Loucy (cell line): ENCODE data around the gene ERG28.

ENCODE experiments used
- EZH2phosphoT487 ChIP-seq: fragments of 200-600 bp; IDR thresholded peaks from 2 replicates; pipeline ENCODE4 v1.6.1; 2018; ENCODE audit warnings: antibody characterized with exemption, mild to moderate bottlenecking, moderate library complexity, borderline replicate concordance
- TF ChIP-seq, protein P1 (sequence below): fragments of 200-600 bp; sonication (generic); conservative IDR thresholded peaks from 2 replicates; pipeline ENCODE4 v1.5.1; 2014; ENCODE audit warnings: mild to moderate bottlenecking, antibody characterized with exemption, low read length

DNA sequence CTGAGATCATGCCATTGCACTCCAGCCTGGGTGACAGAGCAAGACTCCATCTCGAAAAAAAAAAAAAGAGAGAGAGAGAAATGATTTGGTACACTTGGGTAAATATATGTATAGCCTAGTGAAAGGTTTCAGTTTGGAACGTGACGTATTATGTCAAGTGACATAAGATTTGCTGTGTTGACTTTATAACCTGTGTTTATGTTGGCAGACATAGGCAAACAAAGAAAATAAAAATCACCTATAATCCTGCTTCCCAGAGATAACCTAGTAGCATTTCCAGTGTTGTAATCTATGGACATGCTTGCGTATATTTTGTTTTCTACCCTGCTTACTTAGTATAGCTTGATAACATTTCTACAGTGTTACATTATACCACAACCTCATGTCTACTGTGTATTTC, 16.7 kb downstream of the ERG28 start:
- TF ChIP-seq, protein P1, sequence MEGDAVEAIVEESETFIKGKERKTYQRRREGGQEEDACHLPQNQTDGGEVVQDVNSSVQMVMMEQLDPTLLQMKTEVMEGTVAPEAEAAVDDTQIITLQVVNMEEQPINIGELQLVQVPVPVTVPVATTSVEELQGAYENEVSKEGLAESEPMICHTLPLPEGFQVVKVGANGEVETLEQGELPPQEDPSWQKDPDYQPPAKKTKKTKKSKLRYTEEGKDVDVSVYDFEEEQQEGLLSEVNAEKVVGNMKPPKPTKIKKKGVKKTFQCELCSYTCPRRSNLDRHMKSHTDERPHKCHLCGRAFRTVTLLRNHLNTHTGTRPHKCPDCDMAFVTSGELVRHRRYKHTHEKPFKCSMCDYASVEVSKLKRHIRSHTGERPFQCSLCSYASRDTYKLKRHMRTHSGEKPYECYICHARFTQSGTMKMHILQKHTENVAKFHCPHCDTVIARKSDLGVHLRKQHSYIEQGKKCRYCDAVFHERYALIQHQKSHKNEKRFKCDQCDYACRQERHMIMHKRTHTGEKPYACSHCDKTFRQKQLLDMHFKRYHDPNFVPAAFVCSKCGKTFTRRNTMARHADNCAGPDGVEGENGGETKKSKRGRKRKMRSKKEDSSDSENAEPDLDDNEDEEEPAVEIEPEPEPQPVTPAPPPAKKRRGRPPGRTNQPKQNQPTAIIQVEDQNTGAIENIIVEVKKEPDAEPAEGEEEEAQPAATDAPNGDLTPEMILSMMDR: no peak
- TF ChIP-seq EZH2phosphoT487: no peak
